Eye (tissue), 1 donor: ENCODE measurements around the gene TBX1.
"Not testable (repeated sequence)": the region's sequence is repeated elsewhere in the genome, so short reads cannot be mapped to it uniquely, and the experiment has no call there.

ENCODE experiments used
- DNase-seq: peaks from one replicate; pipeline ENCODE4 v3.0.0-alpha.2; 2015

The TBX1 gene

GRCh38 chr22:19723232-19723982 is 37.2 kb upstream of the TBX1 start, which contains the start of gene GP1BB:
Gene GP1BB, plus strand, starts transcription at chr22:19723539. Its CDS starts 31 bp downstream, at chr22:19723570.
- peak; percentile 72 for DNase-seq

GRCh38 chr22:19723983-19724827 is 36.4 kb upstream of the TBX1 start:
- peak; percentile 74 for DNase-seq

GRCh38 chr22:19724927-19725661 is 35.5 kb upstream of the TBX1 start:
- DNase-seq, result no peak

- DNase-seq, result not testable (repeated sequence)
These were observed 34.4 kb upstream of the TBX1 start for GRCh38 chr22:19726064-19726788.

- DNase-seq, result no peak
These were observed 33.0 kb upstream of the TBX1 start for GRCh38 chr22:19727310-19728150.

GRCh38 chr22:19728271-19728670 is 32.3 kb upstream of the TBX1 start:
- DNase-seq, result no peak

- no peak for DNase-seq
These were observed 31.7 kb upstream of the TBX1 start for GRCh38 chr22:19728836-19729235.

- DNase-seq, result no peak
These were observed 31.1 kb upstream of the TBX1 start for GRCh38 chr22:19729507-19729906.

GRCh38 chr22:19730198-19730597 is 30.4 kb upstream of the TBX1 start:
- DNase-seq, result no peak

GRCh38 chr22:19730655-19731360 is 29.8 kb upstream of the TBX1 start:
- DNase-seq, result peak; percentile 95

- no peak for DNase-seq
These were observed 29.0 kb upstream of the TBX1 start for GRCh38 chr22:19731361-19732135.

GRCh38 chr22:19732403-19733113 is 28.0 kb upstream of the TBX1 start:
- DNase-seq, result no peak

GRCh38 chr22:19733755-19734154 is 26.8 kb upstream of the TBX1 start:
- DNase-seq, result no peak

- no peak for DNase-seq
These were observed 26.4 kb upstream of the TBX1 start for GRCh38 chr22:19734163-19734562.

- no peak for DNase-seq
These were observed 25.7 kb upstream of the TBX1 start for GRCh38 chr22:19734837-19735382.

- no peak for DNase-seq
These were observed 24.7 kb upstream of the TBX1 start for GRCh38 chr22:19735665-19736510.

GRCh38 chr22:19737846-19738663 is 22.5 kb upstream of the TBX1 start:
- DNase-seq, result no peak
